Measurements from ENCODE around the gene FOXRED2.

FOXRED2 gene

DNA sequence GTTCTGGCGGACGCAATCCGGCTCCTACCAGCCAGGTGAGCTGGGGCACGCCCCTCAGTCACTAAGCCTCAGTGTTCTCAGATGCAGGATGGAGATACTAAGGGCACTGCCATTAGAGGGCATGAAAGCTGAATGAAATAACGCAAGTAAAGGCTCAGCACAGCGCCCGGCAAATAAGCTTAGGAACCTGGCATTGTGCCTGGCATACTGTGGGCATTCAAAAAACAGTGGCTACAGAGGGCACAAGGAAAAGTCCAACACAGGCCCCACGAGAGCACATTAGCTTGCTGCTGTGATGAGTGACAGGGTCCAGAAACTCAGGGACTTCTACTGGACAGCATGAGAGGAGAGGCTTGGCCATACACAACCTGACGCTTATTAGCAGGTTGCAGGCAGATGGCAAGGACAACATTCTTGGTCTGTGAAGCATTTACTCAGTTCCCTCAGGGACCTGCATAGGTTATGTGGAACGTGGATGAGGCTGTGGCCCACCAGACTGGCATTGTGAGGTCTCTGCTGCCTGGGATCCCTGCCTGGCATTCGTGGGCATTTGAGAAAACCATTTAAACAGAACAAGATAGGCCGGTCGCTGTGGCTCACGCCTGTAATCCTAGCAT, 37.6 kb downstream of the FOXRED2 start:
- no peaks in the 10 kb centered on the region for H3K27me3 Mint-ChIP-seq
- peaks cover 33% of the 10 kb centered on the region for H3K4me1 Mint-ChIP-seq (ENCODE audit: low read depth)
- DNase-seq: no peak
- H3K27ac Mint-ChIP-seq: no peak overlapping the region
- no peak overlapping the region for H3K4me3 Mint-ChIP-seq
- H3K36me3 Mint-ChIP-seq (ENCODE audit: low read depth): peaks cover 85% of the 10 kb centered on the region
- no peaks in the 10 kb centered on the region for H3K9me3 Mint-ChIP-seq

DNA sequence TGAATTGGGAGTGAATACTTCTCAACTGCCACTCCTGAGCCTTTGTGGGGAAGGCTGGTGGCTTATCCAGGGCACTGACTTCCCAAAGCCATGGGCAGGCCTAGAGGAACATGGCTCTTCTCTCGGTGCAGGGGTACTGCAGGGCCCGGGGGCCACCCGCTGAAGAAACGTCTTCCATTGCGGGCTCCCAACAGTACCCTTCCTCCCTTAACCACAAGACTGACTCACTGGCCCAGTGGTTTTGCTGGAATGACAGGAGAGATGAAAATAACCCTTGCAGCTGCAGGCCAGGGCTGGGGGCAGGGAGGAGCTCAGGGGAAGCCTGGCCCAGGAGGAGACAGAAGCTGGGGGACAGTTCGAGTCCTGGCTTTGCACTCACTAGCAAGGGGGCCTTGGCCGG, 38.9 kb downstream of the FOXRED2 start:
- Mint-ChIP-seq H3K9me3 (no peaks in the 10 kb centered on the region), H3K27ac (peak overlapping the region; percentile 71), H3K27me3 (no peaks in the 10 kb centered on the region), H3K36me3 (ENCODE audit: low read depth) (peaks cover 72% of the 10 kb centered on the region), H3K4me3 (no peak overlapping the region), H3K4me1 (ENCODE audit: low read depth) (peaks cover 33% of the 10 kb centered on the region)
- no peak for DNase-seq

DNA sequence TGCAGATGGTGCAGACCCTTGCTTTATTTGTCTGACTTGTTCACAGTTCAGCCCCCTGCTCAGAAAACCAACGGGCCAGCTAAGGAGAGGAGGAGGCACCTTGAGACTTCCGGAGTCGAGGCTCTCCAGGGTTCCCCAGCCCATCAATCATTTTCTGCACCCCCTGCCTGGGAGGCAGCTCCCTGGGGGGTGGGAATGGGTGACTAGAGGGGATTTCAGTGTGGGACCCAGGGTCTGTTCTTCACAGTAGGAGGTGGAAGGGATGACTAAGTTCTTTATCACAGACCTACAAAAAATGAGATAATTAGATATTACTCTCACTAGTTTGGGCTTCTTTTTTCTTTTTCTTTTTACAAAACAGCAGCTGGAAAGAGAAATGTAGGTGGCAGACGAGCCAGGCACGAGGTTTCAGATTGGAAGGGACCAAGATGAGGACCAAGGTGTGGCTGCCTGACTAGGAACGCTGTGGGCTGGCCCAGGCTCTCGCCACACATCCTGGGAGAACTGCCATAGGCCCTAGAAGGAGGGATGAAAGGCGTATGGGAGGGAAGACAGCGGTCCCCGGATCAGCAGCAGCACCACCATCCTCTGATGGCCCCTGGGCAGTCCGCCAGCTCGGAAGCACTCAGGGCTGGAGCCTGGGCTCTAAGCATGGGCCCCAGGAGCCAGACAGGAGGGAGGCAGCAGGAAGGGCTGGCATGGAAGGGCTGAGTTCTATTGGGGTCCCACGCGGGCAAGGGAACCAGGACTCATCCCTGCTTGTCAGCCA, 39.6 kb downstream of the FOXRED2 start:
- Mint-ChIP-seq H3K4me3 (no peak overlapping the region), H3K27me3 (no peaks in the 10 kb centered on the region), H3K4me1 (ENCODE audit: low read depth) (peaks cover 33% of the 10 kb centered on the region)

DNA sequence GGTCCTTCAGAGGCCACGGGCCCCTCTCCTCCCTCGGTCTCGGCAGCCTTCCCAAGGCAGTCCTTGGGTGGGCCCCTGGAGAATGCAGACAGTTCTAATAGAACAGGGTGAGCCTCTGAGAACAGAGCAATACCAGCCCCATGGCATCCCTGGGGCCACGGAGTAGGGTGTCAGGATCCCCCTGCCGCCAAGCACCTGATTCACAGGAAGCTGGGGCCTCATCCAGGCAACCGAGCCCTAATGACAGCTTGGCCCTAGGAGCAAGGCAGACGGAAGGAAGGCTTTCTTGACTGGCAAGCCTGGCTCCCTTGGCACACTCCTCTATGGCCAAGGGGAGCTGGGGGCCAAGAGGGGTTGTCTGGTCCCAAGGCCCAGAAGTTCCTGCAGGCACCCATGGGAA, 40.6 kb downstream of the FOXRED2 start:
- Mint-ChIP-seq H3K27me3 (no peaks in the 10 kb centered on the region), H3K9me3 (no peaks in the 10 kb centered on the region), H3K4me1 (ENCODE audit: low read depth) (peaks cover 33% of the 10 kb centered on the region), H3K4me3 (no peak overlapping the region), H3K36me3 (ENCODE audit: low read depth) (peaks cover 55% of the 10 kb centered on the region), H3K27ac (no peak overlapping the region)
- DNase-seq: no peak

More for the DNA sequence above, 39.6 kb downstream of the FOXRED2 start:
- H3K27ac Mint-ChIP-seq: peak overlapping the region; percentile 75
- H3K36me3 Mint-ChIP-seq (ENCODE audit: low read depth): peaks cover 65% of the 10 kb centered on the region
- no peak for DNase-seq
- H3K9me3 Mint-ChIP-seq: no peaks in the 10 kb centered on the region

DNA sequence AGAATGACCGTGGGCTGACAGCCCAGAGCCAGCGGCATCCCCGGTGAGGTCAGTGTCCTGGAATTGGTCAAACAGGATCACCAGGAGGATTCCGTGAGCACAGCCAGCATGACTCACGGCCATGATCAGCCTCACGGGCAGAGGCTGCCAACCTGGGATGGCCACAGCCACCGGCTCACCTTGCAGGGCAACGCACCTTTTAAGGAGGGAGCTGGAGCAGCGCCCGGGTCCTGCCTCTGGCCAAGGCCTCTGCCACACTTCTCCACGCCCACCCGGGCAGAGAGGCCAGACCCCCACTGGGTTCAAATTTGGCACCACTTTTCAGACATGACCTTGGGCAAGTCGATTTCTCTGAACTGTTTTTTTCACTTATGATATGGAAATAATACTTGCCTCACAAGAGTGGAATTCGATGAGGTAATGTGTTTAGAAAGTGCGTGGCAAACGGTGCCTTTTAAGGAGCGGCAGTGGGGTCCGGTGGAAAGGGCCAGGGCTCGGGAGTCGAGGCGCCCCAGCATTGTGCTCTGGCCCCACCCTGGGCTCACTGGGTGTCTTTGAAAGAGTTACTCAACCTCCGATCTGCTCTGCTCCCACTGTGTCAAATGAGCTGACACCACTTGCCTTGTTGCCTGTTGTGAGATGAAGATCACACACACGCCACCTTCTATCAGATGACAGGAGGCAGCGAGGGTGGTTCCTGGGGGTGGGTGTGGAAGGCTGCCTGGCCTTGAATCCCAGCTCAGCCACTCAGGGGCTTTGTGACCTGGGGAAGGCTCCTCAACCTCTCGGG, 41.4 kb downstream of the FOXRED2 start:
- no peak overlapping the region for H3K4me3 Mint-ChIP-seq
- no peaks in the 10 kb centered on the region for H3K9me3 Mint-ChIP-seq
- peaks cover 48% of the 10 kb centered on the region for H3K36me3 Mint-ChIP-seq (ENCODE audit: low read depth)
- peak overlapping the region; percentile 82 for H3K27ac Mint-ChIP-seq
- DNase-seq: no peak
- H3K27me3 Mint-ChIP-seq: no peaks in the 10 kb centered on the region
- peaks cover 30% of the 10 kb centered on the region for H3K4me1 Mint-ChIP-seq (ENCODE audit: low read depth)

DNA sequence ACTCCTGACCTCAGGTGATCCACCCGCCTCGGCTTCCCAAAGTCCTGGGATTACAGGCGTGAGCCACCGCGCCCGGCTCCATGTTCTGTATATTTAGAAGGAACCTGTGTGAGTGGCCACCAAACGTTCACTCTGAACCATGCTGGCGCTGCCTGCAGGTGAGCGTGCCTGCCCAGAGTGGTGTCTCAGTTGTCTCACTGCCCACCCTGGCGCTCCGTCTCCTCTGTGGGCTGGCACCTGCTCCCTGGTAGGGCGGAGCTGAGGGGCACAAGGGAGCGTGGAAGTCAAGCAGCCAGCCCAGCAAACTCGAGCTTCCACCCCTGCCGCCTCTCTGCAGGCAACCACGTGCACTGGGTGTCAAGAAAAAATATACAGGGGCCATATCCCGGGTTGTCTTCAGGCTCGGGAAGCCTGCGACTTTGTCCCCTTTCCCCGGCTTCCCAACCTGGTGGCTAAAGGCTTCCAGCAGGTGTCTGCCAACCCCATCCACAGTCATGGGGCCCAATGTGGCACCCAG, 42.1 kb downstream of the FOXRED2 start:
- no peaks in the 10 kb centered on the region for H3K9me3 Mint-ChIP-seq
- no peak overlapping the region for H3K27ac Mint-ChIP-seq
- no peak overlapping the region for H3K4me3 Mint-ChIP-seq
- H3K4me1 Mint-ChIP-seq (ENCODE audit: low read depth): peaks cover 24% of the 10 kb centered on the region
- no peaks in the 10 kb centered on the region for H3K27me3 Mint-ChIP-seq
- H3K36me3 Mint-ChIP-seq (ENCODE audit: low read depth): peaks cover 41% of the 10 kb centered on the region
- no peak for DNase-seq

DNA sequence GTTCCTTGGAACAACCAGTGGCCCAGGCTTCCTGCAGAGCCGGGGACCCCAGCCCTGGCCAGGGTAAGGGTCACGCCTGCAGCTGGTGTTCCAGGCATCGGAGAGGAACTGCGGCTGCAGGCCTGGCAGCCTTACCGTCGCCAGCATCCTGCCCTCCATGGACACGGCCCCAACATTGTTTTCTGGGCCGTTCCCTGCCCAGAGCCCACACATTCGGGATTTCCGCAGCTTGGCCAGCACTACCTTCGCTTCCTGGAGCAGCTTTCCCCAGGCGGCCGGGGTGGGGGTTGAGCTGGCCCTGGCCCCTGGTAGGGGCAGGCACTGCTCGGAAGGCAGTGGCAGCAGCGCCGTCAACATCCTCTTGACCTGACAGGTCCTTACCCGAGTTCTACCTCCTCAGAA, 43.1 kb downstream of the FOXRED2 start:
- H3K9me3 Mint-ChIP-seq: no peaks in the 10 kb centered on the region

DNA sequence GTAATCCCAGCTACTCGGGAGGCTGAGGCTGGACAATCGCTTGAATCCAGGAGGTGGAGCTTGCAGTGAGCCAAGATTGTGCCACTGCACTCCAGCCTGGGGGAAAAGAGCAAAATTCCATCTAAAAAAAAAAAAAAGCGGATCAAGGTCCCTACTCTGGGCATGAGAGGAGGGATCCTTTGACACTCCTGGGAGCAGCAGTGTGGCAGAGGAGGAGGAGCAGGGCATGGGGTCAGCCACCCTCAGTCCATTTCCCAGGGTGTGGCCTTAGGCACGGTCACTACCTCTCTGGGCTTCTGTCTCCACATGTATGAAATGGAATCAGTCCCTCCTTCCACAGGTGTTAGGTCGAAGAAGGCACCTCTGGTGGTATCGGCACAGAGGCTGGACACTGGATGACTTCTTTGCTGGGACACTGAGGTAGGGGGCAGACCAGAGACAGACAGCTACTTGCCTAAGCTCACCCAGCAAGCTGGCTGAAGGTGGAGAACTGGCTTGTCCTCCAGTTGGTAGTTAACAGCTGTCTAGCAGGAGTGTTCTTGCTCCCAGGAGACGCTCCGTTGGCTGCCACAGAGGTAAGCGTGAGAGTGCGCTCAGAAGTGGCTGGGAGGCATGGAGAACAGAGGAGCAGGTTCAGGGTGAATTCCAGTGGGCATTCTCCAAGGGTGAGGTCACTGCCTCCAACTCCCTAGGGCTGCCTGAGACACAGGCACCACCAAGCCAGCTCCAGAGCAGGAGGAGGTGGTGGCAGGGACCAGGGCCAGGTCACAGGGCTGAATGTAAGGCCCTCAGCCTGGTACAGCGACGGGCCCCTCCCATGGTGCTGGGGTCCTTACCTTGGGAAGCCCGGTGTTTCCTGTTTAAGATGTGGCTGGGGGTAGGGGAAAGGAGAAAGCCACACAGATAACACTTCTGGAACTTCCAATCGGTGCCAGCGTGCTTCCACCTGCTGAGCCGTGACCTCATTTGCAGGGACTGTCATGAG, 44.9 kb downstream of the FOXRED2 start:
- H3K27me3 Mint-ChIP-seq: no peaks in the 10 kb centered on the region
- no peak overlapping the region for H3K27ac Mint-ChIP-seq

More for the DNA sequence above, 43.1 kb downstream of the FOXRED2 start:
- H3K4me3 Mint-ChIP-seq: no peak overlapping the region
- no peak for DNase-seq
- no peak overlapping the region for H3K27ac Mint-ChIP-seq
- no peaks in the 10 kb centered on the region for H3K27me3 Mint-ChIP-seq
- H3K4me1 Mint-ChIP-seq (ENCODE audit: low read depth): peaks cover 23% of the 10 kb centered on the region
- H3K36me3 Mint-ChIP-seq (ENCODE audit: low read depth): peaks cover 35% of the 10 kb centered on the region

DNA sequence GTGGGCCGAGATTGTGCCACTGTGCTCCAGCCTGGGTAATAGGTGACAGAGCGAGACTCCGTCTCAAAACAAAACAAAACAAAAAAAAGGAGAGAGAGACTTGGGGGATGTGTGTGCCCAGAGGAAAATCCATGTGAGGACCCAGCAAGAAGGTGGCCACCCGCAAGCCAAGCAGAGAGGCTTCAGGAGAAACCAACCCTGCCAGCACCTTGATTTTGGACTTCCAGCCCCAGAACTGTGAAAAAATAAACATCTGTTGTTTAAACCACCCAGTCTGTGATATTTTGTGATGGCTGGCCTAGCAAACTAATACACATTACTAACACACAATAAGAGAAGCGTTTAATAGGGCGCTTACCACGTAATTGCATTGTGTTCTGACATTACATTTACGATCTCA, 46.6 kb downstream of the FOXRED2 start:
- H3K27ac Mint-ChIP-seq: no peak overlapping the region
- DNase-seq: no peak
- peaks cover under 1% of the 10 kb centered on the region for H3K36me3 Mint-ChIP-seq (ENCODE audit: low read depth)
- no peak overlapping the region for H3K4me3 Mint-ChIP-seq
- H3K9me3 Mint-ChIP-seq: no peaks in the 10 kb centered on the region
- peaks cover 10% of the 10 kb centered on the region for H3K4me1 Mint-ChIP-seq (ENCODE audit: low read depth)
- no peaks in the 10 kb centered on the region for H3K27me3 Mint-ChIP-seq

More for the DNA sequence above, 44.9 kb downstream of the FOXRED2 start:
- Mint-ChIP-seq H3K4me1 (ENCODE audit: low read depth) (peaks cover 6% of the 10 kb centered on the region), H3K9me3 (no peaks in the 10 kb centered on the region), H3K4me3 (no peak overlapping the region), H3K36me3 (ENCODE audit: low read depth) (peaks cover 17% of the 10 kb centered on the region)
- DNase-seq: no peak

DNA sequence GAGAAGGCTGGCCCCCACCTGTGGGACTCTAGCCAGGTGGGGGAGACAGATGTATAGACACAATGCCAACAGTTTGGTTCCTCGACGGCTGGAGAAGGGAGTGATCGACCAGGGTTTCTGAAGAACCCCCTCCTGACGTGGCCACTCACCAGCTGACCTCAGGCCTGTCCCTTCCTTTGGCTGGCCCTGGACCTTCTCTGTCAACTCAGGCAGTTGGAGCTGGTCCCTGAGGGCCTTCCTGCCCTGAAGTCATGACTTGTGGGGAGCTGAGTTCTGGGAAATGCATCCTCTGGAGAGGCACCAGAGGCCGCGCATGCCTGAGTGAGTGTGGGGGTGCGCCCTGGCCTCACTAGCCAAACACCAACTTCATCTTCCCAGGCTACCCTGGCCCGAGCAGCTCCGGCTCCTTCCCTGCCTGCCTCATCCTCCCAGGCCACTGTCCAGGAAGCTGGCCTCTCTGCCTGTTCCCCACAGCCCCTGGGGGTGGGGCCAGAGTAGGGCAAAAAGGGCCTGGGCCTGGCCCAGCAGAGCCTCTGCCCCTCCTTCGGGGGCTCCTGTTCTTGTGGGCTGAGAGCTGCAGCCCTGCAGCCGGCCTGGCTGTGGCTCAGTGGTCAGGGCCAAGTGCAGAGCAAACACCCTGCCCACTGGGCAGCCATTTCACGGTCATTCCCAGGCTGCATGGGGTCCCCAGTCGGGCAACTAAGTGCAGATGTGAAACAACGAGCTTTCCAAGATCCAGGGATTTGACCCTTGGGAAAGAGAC, 49.0 kb downstream of the FOXRED2 start:
- no peak for DNase-seq
- Mint-ChIP-seq H3K36me3 (ENCODE audit: low read depth) (no peaks in the 10 kb centered on the region), H3K27ac (no peak overlapping the region), H3K27me3 (no peaks in the 10 kb centered on the region), H3K4me3 (no peak overlapping the region), H3K4me1 (ENCODE audit: low read depth) (peaks cover 21% of the 10 kb centered on the region), H3K9me3 (no peaks in the 10 kb centered on the region)

DNA sequence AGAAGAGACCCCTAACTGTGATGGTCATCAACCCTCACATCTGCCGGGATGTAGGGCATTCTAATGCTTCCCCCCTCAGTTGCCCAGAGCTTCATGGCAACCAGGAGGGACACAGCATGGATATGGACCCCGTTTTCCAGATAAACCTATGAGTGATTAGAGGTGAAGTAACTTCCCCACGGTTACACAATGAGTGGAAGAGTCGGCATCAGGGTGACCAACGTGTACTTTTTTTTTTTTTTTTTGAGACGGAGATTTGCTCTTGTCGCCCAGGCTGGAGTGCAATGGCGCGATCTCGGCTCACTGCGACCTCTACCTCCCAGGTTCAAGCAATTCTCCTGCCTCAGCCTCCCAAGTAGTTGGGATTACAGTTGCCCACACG, 50.4 kb downstream of the FOXRED2 start:
- Mint-ChIP-seq H3K4me1 (ENCODE audit: low read depth) (peaks cover 35% of the 10 kb centered on the region), H3K36me3 (ENCODE audit: low read depth) (no peaks in the 10 kb centered on the region), H3K27ac (no peak overlapping the region), H3K27me3 (no peaks in the 10 kb centered on the region), H3K9me3 (no peaks in the 10 kb centered on the region), H3K4me3 (no peak overlapping the region)
- no peak for DNase-seq

DNA sequence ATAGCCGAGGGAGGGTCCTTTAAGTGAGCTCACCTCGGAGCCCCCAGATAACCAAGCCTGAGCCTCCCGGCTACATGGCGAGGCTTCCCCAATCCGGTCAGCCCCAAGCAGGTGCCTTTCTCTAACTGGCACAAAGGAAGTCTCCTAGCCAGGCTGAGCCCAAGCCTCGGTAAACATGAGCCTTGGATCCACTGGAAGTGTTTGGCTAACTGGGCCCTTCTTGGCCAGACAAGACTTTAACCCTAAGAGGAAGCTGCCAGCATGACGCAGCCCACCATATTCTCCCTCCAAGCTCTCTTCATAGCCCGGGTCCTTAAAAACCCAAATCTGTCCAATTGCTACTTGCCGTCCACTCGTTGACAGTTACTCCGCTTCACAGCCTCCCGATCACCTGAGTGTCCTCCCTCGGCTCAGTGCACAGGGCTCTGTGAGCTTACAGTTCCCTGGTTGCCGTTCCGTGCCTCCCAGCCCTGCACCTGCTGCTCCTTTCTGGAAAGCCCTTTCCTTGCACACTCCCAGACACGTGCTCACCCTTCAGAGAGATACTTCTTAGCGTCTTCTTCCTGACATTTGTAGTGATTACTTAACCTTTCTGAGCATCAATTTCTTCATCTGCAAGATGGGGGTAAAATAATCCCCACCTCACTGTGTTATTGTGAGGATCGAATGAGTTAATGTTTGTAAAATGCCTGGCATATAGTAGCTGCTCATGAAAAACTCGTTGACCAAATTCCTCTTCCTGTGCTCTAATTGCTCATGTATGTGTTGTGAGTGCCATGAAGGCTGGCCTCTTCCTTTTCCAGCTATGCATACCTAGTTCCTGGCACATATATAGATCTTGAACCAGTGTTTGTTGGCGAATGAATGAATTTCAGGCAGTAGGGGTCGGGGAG, 51.0 kb downstream of the FOXRED2 start:
- peak overlapping the region; percentile 23 for H3K27ac Mint-ChIP-seq
- peaks cover 41% of the 10 kb centered on the region for H3K4me1 Mint-ChIP-seq (ENCODE audit: low read depth)
- no peak for DNase-seq
- H3K36me3 Mint-ChIP-seq (ENCODE audit: low read depth): no peaks in the 10 kb centered on the region
- H3K9me3 Mint-ChIP-seq: no peaks in the 10 kb centered on the region
- H3K4me3 Mint-ChIP-seq: peak overlapping the region; percentile 74
- no peaks in the 10 kb centered on the region for H3K27me3 Mint-ChIP-seq
